ENCODE measurements around the gene RETREG2. TPM values are rescaled to one million over a fixed set of nuclear protein-coding genes. Genes with fewer than 3 reads are reported as not detected.

Gene RETREG2
- total RNA-seq, 1 experiment from 2014 or later = 59.5 TPM

DNA sequence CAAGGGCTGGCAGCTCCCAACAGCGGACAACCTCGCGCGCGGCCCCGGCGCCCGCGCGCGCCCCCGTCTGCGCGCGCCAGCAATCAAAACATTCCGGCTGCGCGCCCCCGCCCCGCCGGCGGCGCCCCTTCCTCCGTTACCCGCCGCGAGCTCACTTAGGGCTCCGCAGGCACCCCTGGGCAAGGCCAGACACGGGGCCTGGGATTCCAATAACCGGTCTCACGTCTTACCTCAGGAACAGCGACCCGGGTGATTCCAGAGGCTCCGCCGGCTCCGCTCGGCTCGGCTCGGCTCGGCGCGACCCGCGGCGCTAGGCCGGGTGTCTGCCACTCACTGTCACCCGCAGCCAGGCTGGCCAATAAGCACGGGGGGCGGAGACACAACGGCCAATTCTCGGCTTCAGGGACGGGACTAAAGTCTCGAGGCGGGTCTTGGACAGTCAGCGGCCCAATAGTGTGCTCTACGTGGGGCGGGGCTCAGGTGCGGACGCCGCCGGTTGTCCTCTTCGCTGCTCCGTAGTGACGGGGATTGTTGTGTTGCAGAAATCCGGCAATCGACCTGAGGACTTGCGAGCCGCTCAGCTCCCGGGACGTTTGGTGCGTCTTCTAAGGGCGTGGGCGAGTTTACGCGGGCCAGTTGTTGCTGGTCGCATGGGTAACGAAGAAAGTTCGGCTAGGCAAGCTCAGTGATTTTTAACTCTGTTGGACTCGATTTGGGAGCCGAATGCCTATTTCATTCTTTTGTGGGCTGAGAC lies 51.4 kb downstream of the RETREG2 start, which contains the start of the genes ANKZF1 and ATG9A:
Gene ANKZF1, plus strand, starts transcription at position 502 of the 754 bp plus-strand sequence. CDS start 452 bp downstream, outside the sequence.
Gene ATG9A, minus strand, starts transcription at position 332 of the 754 bp plus-strand sequence. CDS start 1,612 bp downstream, outside the sequence.
- peaks cover 35% of the 10 kb centered on the region for H3K36me3 Mint-ChIP-seq (ENCODE audit: insufficient read depth, unreplicated experiment)
- DNase-seq = peak; percentile 99
- no peaks in the 10 kb centered on the region for H3K9me3 Mint-ChIP-seq (ENCODE audit: unreplicated experiment)
- intact Hi-C loops (cut with micrococcal nuclease; ENCODE audit: unreplicated experiment) = loop anchor here (1.0 kb wide), 5 partner anchors 10 to 69 kb away; partner anchors contain the start of genes DNAJB2, NHEJ1 and ZFAND2B
- ChIA-PET POLR2A (interaction anchor here (0.7 to 1.7 kb wide), 5 partner anchors 11 to 53 kb away, joined by 3 to 27 read pairs (median 6); partner anchors contain the start of genes ABCB6, CNPPD1, DNAJB2 and GLB1L), CTCF (interaction anchor here (0.6 to 1.1 kb wide), 5 partner anchors 23 to 200 kb away, joined by 3 to 4 read pairs (median 4); partner anchors contain the start of genes CNPPD1 and ZFAND2B)
- Histone ChIP-seq H3K4me1 (0 out of 2 replicates have a peak, but pooled peaks cover 4% of the 10 kb centered on the region), H3K4me3 (ENCODE audit: low read depth, low read length) (peak within 1 kb of the TSS; percentile 69), H3K36me3 (ENCODE audit: control insufficient read depth, insufficient read depth, low read length) (peaks cover 11% of the 10 kb centered on the region), H3K27me3 (replicated peaks; ENCODE audit: control insufficient read depth, insufficient read depth, low read length) (no peaks in the 10 kb centered on the region), H3K9me3 (no peaks in the 10 kb centered on the region)
- no peaks in the 10 kb centered on the region for H3K4me1 Mint-ChIP-seq (ENCODE audit: low read depth, unreplicated experiment)
- TF ChIP-seq, protein P1, sequence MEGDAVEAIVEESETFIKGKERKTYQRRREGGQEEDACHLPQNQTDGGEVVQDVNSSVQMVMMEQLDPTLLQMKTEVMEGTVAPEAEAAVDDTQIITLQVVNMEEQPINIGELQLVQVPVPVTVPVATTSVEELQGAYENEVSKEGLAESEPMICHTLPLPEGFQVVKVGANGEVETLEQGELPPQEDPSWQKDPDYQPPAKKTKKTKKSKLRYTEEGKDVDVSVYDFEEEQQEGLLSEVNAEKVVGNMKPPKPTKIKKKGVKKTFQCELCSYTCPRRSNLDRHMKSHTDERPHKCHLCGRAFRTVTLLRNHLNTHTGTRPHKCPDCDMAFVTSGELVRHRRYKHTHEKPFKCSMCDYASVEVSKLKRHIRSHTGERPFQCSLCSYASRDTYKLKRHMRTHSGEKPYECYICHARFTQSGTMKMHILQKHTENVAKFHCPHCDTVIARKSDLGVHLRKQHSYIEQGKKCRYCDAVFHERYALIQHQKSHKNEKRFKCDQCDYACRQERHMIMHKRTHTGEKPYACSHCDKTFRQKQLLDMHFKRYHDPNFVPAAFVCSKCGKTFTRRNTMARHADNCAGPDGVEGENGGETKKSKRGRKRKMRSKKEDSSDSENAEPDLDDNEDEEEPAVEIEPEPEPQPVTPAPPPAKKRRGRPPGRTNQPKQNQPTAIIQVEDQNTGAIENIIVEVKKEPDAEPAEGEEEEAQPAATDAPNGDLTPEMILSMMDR (IDR thresholded peaks at IDR 0.05; ENCODE audit: insufficient read depth in 1 of 2, low read depth in 1 of 2, low read length in 1 of 2, severe bottlenecking in 1 of 2, unreplicated experiment in 1 of 2) = no peak
- peak within 1 kb of the TSS; percentile 100 for H3K4me3 Mint-ChIP-seq (ENCODE audit: unreplicated experiment)
- peak within 1 kb of the TSS; percentile 100 for H3K27ac Mint-ChIP-seq (ENCODE audit: unreplicated experiment)
- H3K27me3 Mint-ChIP-seq (ENCODE audit: insufficient read depth, unreplicated experiment) = no peaks in the 10 kb centered on the region
- BruUV-seq (replicated peaks) = no TSS peak

DNA sequence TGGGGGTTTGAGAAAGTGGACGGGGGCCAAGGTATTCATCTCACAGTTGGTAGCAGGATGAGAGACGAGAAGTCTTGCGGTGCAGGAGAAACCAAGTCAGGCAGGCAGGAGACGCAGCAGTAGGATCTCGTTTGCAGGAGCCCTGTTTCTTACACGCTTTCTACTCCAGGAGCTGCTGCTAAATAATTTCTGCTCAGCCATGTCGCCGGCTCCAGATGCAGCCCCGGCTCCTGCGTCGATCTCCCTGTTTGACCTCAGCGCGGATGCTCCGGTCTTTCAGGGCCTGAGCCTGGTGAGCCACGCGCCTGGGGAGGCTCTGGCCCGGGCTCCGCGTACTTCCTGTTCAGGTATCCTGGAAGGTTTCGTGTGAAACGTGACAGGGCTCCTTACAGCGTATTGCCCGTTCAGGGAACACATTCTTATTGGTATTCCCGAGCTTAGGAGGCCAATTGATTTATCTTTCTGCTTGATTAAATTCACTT lies 52.0 kb downstream of the RETREG2 start:
- H3K27me3 Mint-ChIP-seq (ENCODE audit: insufficient read depth, unreplicated experiment) = no peaks in the 10 kb centered on the region
- intact Hi-C loops (cut with micrococcal nuclease; ENCODE audit: unreplicated experiment) = no loop called here
- TF ChIP-seq, protein P1 (IDR thresholded peaks at IDR 0.05; ENCODE audit: insufficient read depth in 1 of 2, low read depth in 1 of 2, low read length in 1 of 2, severe bottlenecking in 1 of 2, unreplicated experiment in 1 of 2) = no peak

DNA sequence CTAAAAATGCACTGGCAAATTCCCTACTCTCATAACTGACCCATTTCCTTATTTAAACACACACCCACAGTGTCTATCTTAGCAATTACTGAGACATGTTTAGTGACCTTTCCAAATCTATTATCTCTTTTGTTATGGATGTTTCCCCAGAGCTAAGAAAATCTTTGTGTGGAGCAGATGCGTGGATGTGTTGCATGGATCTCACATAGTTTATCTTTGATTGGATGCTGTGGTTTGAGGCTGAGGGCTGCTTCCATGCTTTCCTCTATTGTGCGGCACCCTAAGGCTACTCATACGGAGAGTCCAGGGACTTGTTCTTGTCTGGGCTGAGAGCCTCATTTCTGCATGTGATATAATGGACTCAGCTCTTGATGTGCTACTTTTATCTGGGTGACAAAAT lies 56.3 kb downstream of the RETREG2 start:
- CTCF ChIA-PET = no interaction called here
- BruUV-seq (replicated peaks) = no TSS peak
- Histone ChIP-seq H3K27me3 (replicated peaks; ENCODE audit: control insufficient read depth, insufficient read depth, low read length) (no peaks in the 10 kb centered on the region), H3K4me1 (0 out of 2 replicates have a peak, but pooled peaks cover 4% of the 10 kb centered on the region), H3K36me3 (ENCODE audit: control insufficient read depth, insufficient read depth, low read length) (peaks cover 11% of the 10 kb centered on the region; the same call in 1 of the 2 replicates), H3K4me3 (ENCODE audit: low read depth, low read length) (no peak overlapping the region), H3K9me3 (no peaks in the 10 kb centered on the region)
- POLR2A ChIA-PET = no interaction called here
- TF ChIP-seq, protein P1 (IDR thresholded peaks at IDR 0.05; ENCODE audit: insufficient read depth in 1 of 2, low read depth in 1 of 2, low read length in 1 of 2, severe bottlenecking in 1 of 2, unreplicated experiment in 1 of 2) = no peak
- Mint-ChIP-seq H3K27me3 (ENCODE audit: insufficient read depth, unreplicated experiment) (no peaks in the 10 kb centered on the region), H3K4me3 (ENCODE audit: unreplicated experiment) (no peak overlapping the region), H3K36me3 (ENCODE audit: insufficient read depth, unreplicated experiment) (peaks cover 33% of the 10 kb centered on the region), H3K4me1 (ENCODE audit: low read depth, unreplicated experiment) (no peaks in the 10 kb centered on the region), H3K9me3 (ENCODE audit: unreplicated experiment) (no peaks in the 10 kb centered on the region), H3K27ac (ENCODE audit: unreplicated experiment) (no peak overlapping the region)
- no peak for DNase-seq
- intact Hi-C loops (cut with micrococcal nuclease; ENCODE audit: unreplicated experiment) = no loop called here

More for the DNA sequence above, 52.0 kb downstream of the RETREG2 start:
- ChIA-PET POLR2A (interaction anchor here (0.5 to 1.7 kb wide), 6 partner anchors 12 to 54 kb away, joined by 3 to 27 read pairs (median 6); partner anchors contain the start of genes ABCB6, CNPPD1, DNAJB2 and GLB1L), CTCF (interaction anchor here (0.7 to 1.1 kb wide), 3 partner anchors 44 to 200 kb away, joined by 3 to 4 read pairs (median 3); no protein-coding TSS in a partner anchor)
- Mint-ChIP-seq H3K27ac (ENCODE audit: unreplicated experiment) (peak overlapping the region; percentile 100), H3K36me3 (ENCODE audit: insufficient read depth, unreplicated experiment) (peaks cover 37% of the 10 kb centered on the region), H3K9me3 (ENCODE audit: unreplicated experiment) (no peaks in the 10 kb centered on the region), H3K4me3 (ENCODE audit: unreplicated experiment) (peak overlapping the region; percentile 100), H3K4me1 (ENCODE audit: low read depth, unreplicated experiment) (no peaks in the 10 kb centered on the region)
- TSS peak; percentile 56 for BruUV-seq (replicated peaks)
- Histone ChIP-seq H3K9me3 (no peaks in the 10 kb centered on the region), H3K4me1 (0 out of 2 replicates have a peak, but pooled peaks cover 4% of the 10 kb centered on the region), H3K36me3 (ENCODE audit: control insufficient read depth, insufficient read depth, low read length) (peaks cover 9% of the 10 kb centered on the region), H3K27me3 (replicated peaks; ENCODE audit: control insufficient read depth, insufficient read depth, low read length) (no peaks in the 10 kb centered on the region), H3K4me3 (ENCODE audit: low read depth, low read length) (peak overlapping the region; percentile 54)
- peak in 1 of 2 experiments; percentile 65 for DNase-seq
